Stimulated activated naive CD8-positive, alpha-beta T cell treated with anti-CD3 and anti-CD28 coated beads, Interleukin-15, amount 100 ng/mL, for 72 hours (primary cell): Measurements from ENCODE around the gene MRPL43.

Experiments used
- ATAC-seq: fragments of 150-1000 bp; cut with Tn5 transposase; 2 replicates; pipeline ENCODE4 v1.10.0; 2021; ENCODE audit warnings: mild to moderate bottlenecking, moderate library complexity
- DNase-seq, 2 donors: peaks; one replicate each; pipeline ENCODE4 v3.0.0; 2021 to 2022
- H3K27ac Mint-ChIP-seq, 2 donors: one replicate each; pipeline ENCODE4 v1.8.0; 2022; ENCODE audit warnings: mild to moderate bottlenecking in 2 of 2, mixed read lengths in 2 of 2, moderate library complexity in 2 of 2
- H3K27me3 Mint-ChIP-seq: one replicate; pipeline ENCODE4 v1.8.0; 2022; ENCODE audit warnings: mixed read lengths
- H3K4me1 Mint-ChIP-seq: one replicate; pipeline ENCODE4 v1.8.0; 2022; ENCODE audit warnings: mild to moderate bottlenecking, mixed read lengths
- H3K4me3 Mint-ChIP-seq, 2 donors: one replicate each; pipeline ENCODE4 v1.8.0; 2022; ENCODE audit warnings: mild to moderate bottlenecking in 2 of 2, mixed read lengths in 2 of 2, moderate library complexity in 1 of 2
- H3K9me3 Mint-ChIP-seq, 2 donors: one replicate each; pipeline ENCODE4 v1.8.0; 2022; ENCODE audit warnings: mixed read lengths in 2 of 2

The MRPL43 gene

GRCh38 chr10:100970076-100970913, 17.0 kb downstream of the MRPL43 start:
- ATAC-seq: no peak
- H3K27me3 Mint-ChIP-seq: no peaks in the 10 kb centered on the region
- peak overlapping the region; percentile 55 to 75 for H3K4me3 Mint-ChIP-seq
- H3K9me3 Mint-ChIP-seq: no peaks in the 10 kb centered on the region
- H3K27ac Mint-ChIP-seq: no peak overlapping the region
- H3K4me1 Mint-ChIP-seq: peaks cover 34% of the 10 kb centered on the region
- DNase-seq: no peak

- ATAC-seq: peak; percentile 87
Observed at GRCh38 chr10:100969187-100970075, 17.9 kb downstream of the MRPL43 start, which contains the start of gene SEMA4G. Gene SEMA4G, plus strand, starts transcription at chr10:100969504. Its CDS starts 3,409 bp downstream, at chr10:100972913.

GRCh38 chr10:100968863-100969186, 18.5 kb downstream of the MRPL43 start:
- DNase-seq (no peak), ATAC-seq (no peak)
- Mint-ChIP-seq H3K27me3 (no peaks in the 10 kb centered on the region), H3K9me3 (no peaks in the 10 kb centered on the region), H3K27ac (peak overlapping the region in 1 of 2 donors; percentile 63), H3K4me3 (peak overlapping the region; percentile 66 to 74), H3K4me1 (peaks cover 34% of the 10 kb centered on the region)

More at GRCh38 chr10:100969187-100970075, 17.9 kb downstream of the MRPL43 start, which contains the start of gene SEMA4G:
- H3K9me3 Mint-ChIP-seq: no peaks in the 10 kb centered on the region
- H3K27ac Mint-ChIP-seq: peak within 1 kb of the TSS in 1 of 2 donors; percentile 63
- H3K27me3 Mint-ChIP-seq: no peaks in the 10 kb centered on the region
- peak; percentile 42 to 44 for DNase-seq
- H3K4me1 Mint-ChIP-seq: peaks cover 34% of the 10 kb centered on the region
- H3K4me3 Mint-ChIP-seq: peak within 1 kb of the TSS; percentile 66 to 75

GRCh38 chr10:100968062-100968736, 19.1 kb downstream of the MRPL43 start:
- ATAC-seq (no peak), DNase-seq (no peak)
- Mint-ChIP-seq H3K27ac (no peak overlapping the region), H3K27me3 (no peaks in the 10 kb centered on the region), H3K4me3 (peak overlapping the region in 1 of 2 donors; percentile 29), H3K9me3 (no peaks in the 10 kb centered on the region), H3K4me1 (peaks cover 34% of the 10 kb centered on the region)

GRCh38 chr10:100967332-100967731, 20.0 kb downstream of the MRPL43 start:
- Mint-ChIP-seq H3K27me3 (no peaks in the 10 kb centered on the region), H3K4me1 (peaks cover 28% of the 10 kb centered on the region), H3K4me3 (no peak overlapping the region), H3K9me3 (no peaks in the 10 kb centered on the region), H3K27ac (peak overlapping the region in 1 of 2 donors; percentile 72)
- ATAC-seq: no peak
- no peak for DNase-seq

GRCh38 chr10:100966887-100967286, 20.4 kb downstream of the MRPL43 start:
- ATAC-seq: no peak
- no peak overlapping the region for H3K27ac Mint-ChIP-seq
- no peaks in the 10 kb centered on the region for H3K27me3 Mint-ChIP-seq
- no peaks in the 10 kb centered on the region for H3K9me3 Mint-ChIP-seq
- H3K4me1 Mint-ChIP-seq: peaks cover 23% of the 10 kb centered on the region
- H3K4me3 Mint-ChIP-seq: no peak overlapping the region
- no peak for DNase-seq

- ATAC-seq (no peak), DNase-seq (no peak)
- H3K9me3 Mint-ChIP-seq: no peaks in the 10 kb centered on the region
- H3K4me3 Mint-ChIP-seq: no peak overlapping the region
- H3K4me1 Mint-ChIP-seq: peaks cover 21% of the 10 kb centered on the region
- no peaks in the 10 kb centered on the region for H3K27me3 Mint-ChIP-seq
- H3K27ac Mint-ChIP-seq: no peak overlapping the region
Observed at GRCh38 chr10:100965820-100966219, 21.5 kb downstream of the MRPL43 start.

- H3K4me3 Mint-ChIP-seq: no peak overlapping the region
- no peak for ATAC-seq
- H3K9me3 Mint-ChIP-seq: no peaks in the 10 kb centered on the region
- H3K4me1 Mint-ChIP-seq: peaks cover 7% of the 10 kb centered on the region
- H3K27me3 Mint-ChIP-seq: no peaks in the 10 kb centered on the region
- DNase-seq: no peak
- no peak overlapping the region for H3K27ac Mint-ChIP-seq
Observed at GRCh38 chr10:100963826-100964225, 23.5 kb downstream of the MRPL43 start.

- DNase-seq (no peak), ATAC-seq (no peak)
- no peak overlapping the region for H3K27ac Mint-ChIP-seq
- no peaks in the 10 kb centered on the region for H3K27me3 Mint-ChIP-seq
- H3K9me3 Mint-ChIP-seq: no peaks in the 10 kb centered on the region
- H3K4me3 Mint-ChIP-seq: no peak overlapping the region
- H3K4me1 Mint-ChIP-seq: no peaks in the 10 kb centered on the region
Observed at GRCh38 chr10:100962351-100963080, 24.8 kb downstream of the MRPL43 start.

- H3K4me3 Mint-ChIP-seq: no peak overlapping the region
- ATAC-seq (no peak), DNase-seq (no peak)
- no peaks in the 10 kb centered on the region for H3K27me3 Mint-ChIP-seq
- H3K4me1 Mint-ChIP-seq: peaks cover 6% of the 10 kb centered on the region
- H3K9me3 Mint-ChIP-seq: no peaks in the 10 kb centered on the region
- no peak overlapping the region for H3K27ac Mint-ChIP-seq
Observed at GRCh38 chr10:100960251-100960650, 27.0 kb downstream of the MRPL43 start.

- H3K9me3 Mint-ChIP-seq: no peaks in the 10 kb centered on the region
- H3K4me3 Mint-ChIP-seq: no peak overlapping the region
- no peaks in the 10 kb centered on the region for H3K27me3 Mint-ChIP-seq
- no peak for DNase-seq
- peaks cover 4% of the 10 kb centered on the region for H3K4me1 Mint-ChIP-seq
- no peak for ATAC-seq
- H3K27ac Mint-ChIP-seq: no peak overlapping the region
Observed at GRCh38 chr10:100948916-100949315, 38.4 kb downstream of the MRPL43 start.

- H3K27me3 Mint-ChIP-seq: no peaks in the 10 kb centered on the region
- H3K27ac Mint-ChIP-seq: no peak overlapping the region
- ATAC-seq (no peak), DNase-seq (no peak)
- no peak overlapping the region for H3K4me3 Mint-ChIP-seq
- no peaks in the 10 kb centered on the region for H3K9me3 Mint-ChIP-seq
- H3K4me1 Mint-ChIP-seq: peaks cover 16% of the 10 kb centered on the region
Observed at GRCh38 chr10:100945754-100946153, 41.5 kb downstream of the MRPL43 start.

- H3K4me3 Mint-ChIP-seq: peak overlapping the region in 1 of 2 donors; percentile 63
- H3K27ac Mint-ChIP-seq: peak overlapping the region in 1 of 2 donors; percentile 84
- no peak for DNase-seq
- H3K27me3 Mint-ChIP-seq: no peaks in the 10 kb centered on the region
- no peak for ATAC-seq
- H3K9me3 Mint-ChIP-seq: no peaks in the 10 kb centered on the region
- H3K4me1 Mint-ChIP-seq: peaks cover 16% of the 10 kb centered on the region
Observed at GRCh38 chr10:100943508-100943907, 43.8 kb downstream of the MRPL43 start.

GRCh38 chr10:100942229-100942628, 45.1 kb downstream of the MRPL43 start:
- peaks cover 16% of the 10 kb centered on the region for H3K4me1 Mint-ChIP-seq
- ATAC-seq: no peak

More at GRCh38 chr10:100942229-100942628, 45.1 kb downstream of the MRPL43 start:
- Mint-ChIP-seq H3K4me3 (no peak overlapping the region), H3K27ac (no peak overlapping the region), H3K27me3 (no peaks in the 10 kb centered on the region), H3K9me3 (no peaks in the 10 kb centered on the region)
- DNase-seq: no peak
